Mesothelial cell of epicardium (in vitro differentiated cells): ENCODE results near the gene KIAA0232. TPM values are rescaled to one million over a fixed set of nuclear protein-coding genes. Genes with fewer than 3 reads are reported as not detected.

ENCODE experiments used
- DNase-seq, 2 experiments: peaks; one replicate each; pipeline ENCODE4 v3.0.0; 2021; ENCODE audit warnings: low spot score in 2 of 2; ENCODE audit not compliant: unreplicated experiment in 2 of 2
- H3K27ac Mint-ChIP-seq: 2 replicates; pipeline ENCODE4 v1.8.0; 2021; ENCODE audit warnings: mixed read lengths
- H3K27me3 Mint-ChIP-seq: 2 replicates; pipeline ENCODE4 v1.8.0; 2021; ENCODE audit warnings: low read depth, mixed read lengths
- H3K36me3 Mint-ChIP-seq: 2 replicates; pipeline ENCODE4 v1.8.0; 2021; ENCODE audit warnings: mixed read lengths
- H3K4me1 Mint-ChIP-seq: 2 replicates; pipeline ENCODE4 v1.8.0; 2021; ENCODE audit warnings: mixed read lengths
- H3K4me3 Mint-ChIP-seq: 2 replicates; pipeline ENCODE4 v1.8.0; 2021; ENCODE audit warnings: mild to moderate bottlenecking, moderate library complexity, mixed read lengths
- H3K9me3 Mint-ChIP-seq: 2 replicates; pipeline ENCODE4 v1.8.0; 2021; ENCODE audit warnings: mixed read lengths
- total RNA-seq: library from RNA; stranded (reverse); gene quantifications from 3 replicates; pipeline ENCODE4 v1.2.1, GENCODE V29; 2021
- TF ChIP-seq, protein P1 (sequence below): fragments of 200-600 bp; sonication (generic); IDR thresholded peaks from one replicate; pipeline ENCODE4 v1.5.0; 2021; ENCODE audit warnings: antibody characterized with exemption; ENCODE audit not compliant: unreplicated experiment

The KIAA0232 gene
- total RNA-seq, 1 donor from 2014 or later, result 37.8 TPM

DNA sequence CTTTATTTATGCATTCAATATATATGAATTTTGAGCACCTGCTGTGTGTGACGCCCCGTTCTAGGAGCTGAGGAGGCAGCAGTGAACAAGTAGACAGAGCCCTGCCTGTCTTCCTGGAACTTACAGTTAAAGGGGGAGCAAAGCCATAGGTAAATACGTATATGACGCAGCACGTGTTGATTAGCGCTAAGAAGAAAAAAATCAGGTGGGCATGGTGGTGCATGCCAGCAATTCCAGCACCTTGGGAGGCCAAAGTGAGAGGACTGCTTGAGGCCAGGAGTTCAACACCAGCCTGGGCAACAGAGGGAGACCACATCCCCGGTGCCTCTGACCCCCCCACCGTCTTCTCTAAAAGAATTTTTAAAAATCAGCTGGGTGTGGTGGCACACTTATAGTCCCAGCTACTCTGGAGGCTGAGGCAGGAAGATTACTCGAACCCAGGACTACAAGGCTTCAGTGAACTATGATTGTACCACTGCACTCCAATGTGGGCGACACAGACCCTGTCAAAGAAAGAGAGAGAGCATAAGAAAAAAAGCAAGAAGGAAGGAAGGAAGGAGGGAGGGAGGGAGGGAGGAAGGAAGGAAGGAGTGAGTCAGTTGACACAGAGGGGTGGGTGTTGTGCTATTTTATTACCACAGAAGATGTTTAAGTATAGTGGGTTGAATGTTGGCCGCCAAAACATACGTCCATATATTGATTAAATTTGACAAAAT lies 5.4 kb upstream of the KIAA0232 start:
- Mint-ChIP-seq H3K27ac (no peak overlapping the region), H3K36me3 (no peaks in the 10 kb centered on the region), H3K4me3 (no peak overlapping the region), H3K27me3 (peaks cover 18% of the 10 kb centered on the region), H3K4me1 (peaks cover 35% of the 10 kb centered on the region), H3K9me3 (no peaks in the 10 kb centered on the region)
- DNase-seq, result no peak
- TF ChIP-seq, protein P1, sequence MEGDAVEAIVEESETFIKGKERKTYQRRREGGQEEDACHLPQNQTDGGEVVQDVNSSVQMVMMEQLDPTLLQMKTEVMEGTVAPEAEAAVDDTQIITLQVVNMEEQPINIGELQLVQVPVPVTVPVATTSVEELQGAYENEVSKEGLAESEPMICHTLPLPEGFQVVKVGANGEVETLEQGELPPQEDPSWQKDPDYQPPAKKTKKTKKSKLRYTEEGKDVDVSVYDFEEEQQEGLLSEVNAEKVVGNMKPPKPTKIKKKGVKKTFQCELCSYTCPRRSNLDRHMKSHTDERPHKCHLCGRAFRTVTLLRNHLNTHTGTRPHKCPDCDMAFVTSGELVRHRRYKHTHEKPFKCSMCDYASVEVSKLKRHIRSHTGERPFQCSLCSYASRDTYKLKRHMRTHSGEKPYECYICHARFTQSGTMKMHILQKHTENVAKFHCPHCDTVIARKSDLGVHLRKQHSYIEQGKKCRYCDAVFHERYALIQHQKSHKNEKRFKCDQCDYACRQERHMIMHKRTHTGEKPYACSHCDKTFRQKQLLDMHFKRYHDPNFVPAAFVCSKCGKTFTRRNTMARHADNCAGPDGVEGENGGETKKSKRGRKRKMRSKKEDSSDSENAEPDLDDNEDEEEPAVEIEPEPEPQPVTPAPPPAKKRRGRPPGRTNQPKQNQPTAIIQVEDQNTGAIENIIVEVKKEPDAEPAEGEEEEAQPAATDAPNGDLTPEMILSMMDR, result no peak

DNA sequence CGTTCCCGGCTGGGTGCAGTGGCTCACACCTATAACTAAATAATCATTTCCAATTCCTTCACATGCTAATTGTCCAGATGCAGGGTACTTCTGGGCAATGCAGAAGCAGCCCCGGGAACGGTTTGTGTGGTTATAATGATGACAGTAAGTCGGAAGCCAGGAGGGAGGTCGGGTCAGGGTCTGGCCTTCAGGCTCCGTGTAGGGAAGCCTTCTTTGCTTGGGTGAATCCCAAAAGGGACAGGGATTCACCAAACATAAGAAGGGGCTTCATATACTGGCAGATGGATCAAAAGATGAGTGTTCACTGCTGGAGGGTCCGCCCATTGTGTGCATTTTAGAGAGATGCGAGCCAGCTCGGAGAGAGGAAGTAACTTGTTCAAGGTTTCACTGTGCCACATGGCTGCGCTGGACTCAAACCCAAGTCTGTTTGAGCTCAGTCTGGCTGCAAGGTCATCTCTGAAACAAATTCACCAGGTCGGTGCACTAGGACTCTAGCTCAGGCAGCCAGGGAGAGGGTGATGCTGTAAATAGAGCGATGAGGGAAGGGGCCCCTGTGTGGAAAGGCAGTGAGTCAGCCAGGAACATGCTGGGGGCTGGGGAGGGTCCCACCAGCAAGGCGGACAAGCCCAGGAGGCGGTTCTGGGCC lies 4.8 kb upstream of the KIAA0232 start:
- Mint-ChIP-seq H3K36me3 (no peaks in the 10 kb centered on the region), H3K27ac (no peak overlapping the region), H3K9me3 (no peaks in the 10 kb centered on the region), H3K27me3 (peaks cover 18% of the 10 kb centered on the region), H3K4me3 (no peak overlapping the region), H3K4me1 (peaks cover 29% of the 10 kb centered on the region)
- no peak for DNase-seq
- TF ChIP-seq, protein P1, result no peak

DNA sequence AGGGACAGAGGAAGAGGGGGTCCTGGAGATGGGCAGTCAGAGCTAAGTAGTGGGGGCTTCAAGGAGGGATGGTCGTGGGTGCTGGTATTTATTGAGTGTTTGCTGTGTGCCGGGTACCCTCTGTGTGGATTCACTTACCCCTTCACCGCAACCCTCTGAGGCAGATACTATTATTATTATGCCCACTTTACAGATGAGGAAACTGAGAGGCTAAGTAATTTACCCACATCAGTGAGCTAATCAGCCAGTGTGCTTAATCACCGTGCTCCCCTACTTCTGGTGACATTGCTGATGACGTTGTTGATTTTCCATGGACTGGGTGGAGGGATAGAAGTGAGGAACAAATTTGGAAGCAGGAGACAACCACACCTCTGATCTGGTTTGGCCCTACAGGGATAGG lies 4.1 kb upstream of the KIAA0232 start:
- no peaks in the 10 kb centered on the region for H3K36me3 Mint-ChIP-seq
- H3K4me1 Mint-ChIP-seq, result peaks cover 22% of the 10 kb centered on the region
- H3K27ac Mint-ChIP-seq, result no peak overlapping the region
- DNase-seq, result no peak
- H3K9me3 Mint-ChIP-seq, result no peaks in the 10 kb centered on the region
- H3K4me3 Mint-ChIP-seq, result no peak overlapping the region
- TF ChIP-seq, protein P1, result no peak
- H3K27me3 Mint-ChIP-seq, result peaks cover 18% of the 10 kb centered on the region

DNA sequence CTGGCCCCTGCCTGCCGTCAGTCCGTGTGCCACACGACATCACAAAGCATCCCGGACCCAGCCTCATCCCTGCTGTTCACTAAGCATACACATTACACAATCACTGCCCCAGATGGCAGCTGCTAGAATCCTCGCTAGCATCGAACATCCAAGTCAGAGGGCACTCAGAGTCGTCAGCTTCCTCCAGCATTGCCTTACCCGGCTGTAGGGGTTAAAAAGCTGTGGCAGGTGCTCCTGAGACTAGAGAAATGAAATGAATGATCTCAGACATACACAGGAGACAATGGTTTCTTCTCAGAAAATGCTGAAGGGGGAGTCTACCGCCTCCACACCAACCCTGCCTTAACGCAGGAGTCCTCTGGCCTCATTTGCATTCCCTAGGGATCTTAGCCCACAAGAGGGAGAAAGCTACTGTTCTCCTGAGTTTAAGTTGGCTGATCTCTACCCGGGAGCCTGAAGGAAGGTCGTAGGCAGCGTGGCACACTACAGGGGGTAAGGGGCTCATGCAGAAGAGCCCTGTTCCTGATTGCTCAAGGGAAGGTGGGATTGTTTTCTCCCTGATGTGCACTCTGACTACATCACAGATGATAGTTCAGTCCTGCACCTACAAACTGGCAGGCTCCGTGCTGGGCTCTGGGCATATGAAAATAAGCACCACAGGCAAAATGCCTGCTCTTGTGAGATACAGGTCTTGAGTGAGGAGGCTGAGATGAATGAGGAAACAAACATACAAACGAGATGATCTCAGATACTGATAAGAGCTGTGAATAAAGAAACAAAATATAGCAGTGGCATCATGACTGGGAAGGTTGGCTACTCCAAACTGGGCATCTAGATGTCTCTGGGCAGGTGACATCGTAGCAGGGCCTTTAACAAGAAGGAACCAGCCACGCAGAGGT lies 2.6 kb upstream of the KIAA0232 start:
- Mint-ChIP-seq H3K9me3 (no peaks in the 10 kb centered on the region), H3K27ac (peak overlapping the region; percentile 50), H3K4me3 (peak overlapping the region; percentile 22), H3K4me1 (peaks cover 29% of the 10 kb centered on the region), H3K27me3 (peaks cover 16% of the 10 kb centered on the region), H3K36me3 (no peaks in the 10 kb centered on the region)
- TF ChIP-seq, protein P1, result no peak
- DNase-seq, result no peak

DNA sequence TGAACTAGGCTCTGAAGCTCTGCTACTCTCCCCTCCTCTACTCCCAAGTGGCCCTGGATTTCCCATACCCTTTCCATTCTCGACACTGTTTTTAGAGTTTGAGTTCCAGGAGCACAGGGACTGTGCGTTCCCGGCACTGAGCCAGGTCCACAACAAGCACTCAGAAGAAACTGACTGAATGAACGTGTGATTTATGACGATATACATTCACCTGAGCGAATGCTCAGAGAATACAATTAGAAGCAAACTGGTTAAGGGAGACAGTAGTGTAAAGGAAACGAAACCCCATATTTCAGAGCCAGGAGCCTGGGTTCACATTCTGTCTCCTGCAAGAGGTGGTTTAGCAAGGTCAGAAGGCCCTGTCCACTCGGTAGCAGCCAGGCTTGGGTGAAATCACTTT lies 1.4 kb upstream of the KIAA0232 start:
- Mint-ChIP-seq H3K9me3 (no peaks in the 10 kb centered on the region), H3K27me3 (peaks cover 5% of the 10 kb centered on the region), H3K4me1 (peaks cover 40% of the 10 kb centered on the region), H3K4me3 (peak overlapping the region; percentile 63), H3K27ac (peak overlapping the region; percentile 77), H3K36me3 (no peaks in the 10 kb centered on the region)
- TF ChIP-seq, protein P1, result no peak
- no peak for DNase-seq
